HepG2 (cell line): Measurements from ENCODE around the gene WNT9A. TPM values are rescaled to one million over a fixed set of nuclear protein-coding genes. Genes with fewer than 3 reads are reported as not detected.

Experiments used
- ATAC-seq: fragments of 200-7000 bp; cut with Tn5 transposase; 3 replicates; pipeline ENCODE4 v1.9.1; 2020; ENCODE audit warnings: mild to moderate bottlenecking, moderate library complexity
- BruUV-seq: library from RNA; stranded (reverse); fragments of 400-500 nt; replicated peaks from 2 replicates; lab custom pipeline; 2021; lab: Mats Ljungman, UMichigan
- CTCF ChIA-PET: fragments of 300-600 bp; formaldehyde crosslinking; extraction: SDS; loops from one replicate; lab custom pipeline; 2021; ENCODE audit warnings: low total read pairs, inconsistent platforms, low intra/inter-chr PET ratio; lab: Yijun Ruan, JAX
- POLR2A ChIA-PET: fragments of 350-600 bp; sonication (Branson Sonifier 250); formaldehyde crosslinking; loops from one replicate; lab custom pipeline; 2020; ENCODE audit warnings: antibody characterized with exemption, inconsistent platforms; lab: Yijun Ruan, JAX
- DNase-seq: peaks from one replicate; pipeline ENCODE4 v3.0.0-alpha.2; 2015; ENCODE audit warnings: low spot score
- FAIRE-seq: peaks from 3 replicates; lab custom pipeline; 2011; peaks lifted over from hg19 to GRCh38; lab: Jason Lieb, UNC
- H2AFZ ChIP-seq: one replicate; pipeline ENCODE4 v1.6.1; 2011; ENCODE audit warnings: low read length, inconsistent platforms
- H3K27ac ChIP-seq: fragments of 300-600 bp; 3 replicates; pipeline ENCODE4 v1.8.0; 2011; ENCODE audit warnings: mixed run types, mild to moderate bottlenecking, mixed read lengths, low read length, inconsistent platforms; ENCODE audit not compliant: insufficient read depth; ENCODE audit errors: extremely low read length
- H3K27me3 ChIP-seq, 2 experiments: fragments of 200-600 bp in 1 of 2; 2 replicates in 1 of 2; 3 replicates in 1 of 2; pipeline versions ENCODE4 v1.6.0 to v1.8.0; 2011; ENCODE audit warnings: low read length in 2 of 2, mild to moderate bottlenecking in 2 of 2, moderate library complexity in 2 of 2, inconsistent platforms in 1 of 2; ENCODE audit not compliant: insufficient read depth in 2 of 2, control insufficient read depth in 1 of 2
- H3K36me3 ChIP-seq, 2 experiments: fragments of 200-600 bp in 1 of 2; replicated peaks in 1 of 2; 2 replicates in 1 of 2; 3 replicates in 1 of 2; pipeline versions ENCODE4 v1.5.1 to v1.8.0; 2011; ENCODE audit warnings: low read length in 2 of 2, inconsistent platforms in 1 of 2; ENCODE audit not compliant: insufficient read depth in 2 of 2, control insufficient read depth in 1 of 2
- H3K4me1 ChIP-seq: 2 replicates; pipeline ENCODE4 v1.5.1; 2012; ENCODE audit warnings: low read length, inconsistent platforms; ENCODE audit not compliant: insufficient read depth
- H3K4me2 ChIP-seq: 2 replicates; pipeline ENCODE4 v1.6.0; 2011; ENCODE audit warnings: low read depth, low read length, inconsistent platforms
- H3K4me3 ChIP-seq, 3 experiments: fragments of 200-600 bp in 1 of 3; sonication (generic), shearing (Covaris generic) in 1 of 3; replicated peaks in 1 of 3; 2 replicates each; pipeline ENCODE4 v1.5.1; 2011 to 2016; ENCODE audit warnings: low read length in 3 of 3, inconsistent platforms in 2 of 3, low read depth in 2 of 3, mild to moderate bottlenecking in 2 of 3, control low read depth in 1 of 3, mixed read lengths in 1 of 3; ENCODE audit not compliant: insufficient read depth in 1 of 3
- H3K79me2 ChIP-seq: one replicate; pipeline ENCODE4 v1.6.1; 2011; ENCODE audit warnings: low read length, inconsistent platforms; ENCODE audit not compliant: insufficient read depth
- H3K9ac ChIP-seq: 2 replicates; pipeline ENCODE4 v1.6.0; 2011; ENCODE audit warnings: mild to moderate bottlenecking, low read depth, low read length, inconsistent platforms; ENCODE audit not compliant: insufficient read depth
- H3K9me3 ChIP-seq: 2 replicates; pipeline ENCODE4 v1.5.1; 2012; ENCODE audit warnings: mild to moderate bottlenecking, low read length
- H4K20me1 ChIP-seq: 2 replicates; pipeline ENCODE4 v1.6.0; 2011; ENCODE audit warnings: inconsistent platforms, mild to moderate bottlenecking, low read length, moderate library complexity; ENCODE audit not compliant: insufficient read depth
- CEBPB ChIP-seq: IDR thresholded peaks from 2 replicates; pipeline ENCODE4 v1.6.1; 2011; ENCODE audit warnings: low read depth, low read length, improper control_type of control experiment, borderline replicate concordance
- CHD2 ChIP-seq: IDR thresholded peaks from 2 replicates; pipeline ENCODE4 v1.6.1; 2011; ENCODE audit warnings: low read depth, low read length, improper control_type of control experiment
- GZF1 ChIP-seq: sonication (generic); formaldehyde crosslinking; IDR thresholded peaks from 2 replicates; pipeline ENCODE4 v1.5.1; 2020; ENCODE audit warnings: mild to moderate bottlenecking, missing genetic modification reagents
- SALL1 ChIP-seq: sonication (generic); formaldehyde crosslinking; IDR thresholded peaks from 2 replicates; pipeline ENCODE4 v1.8.0; 2022; ENCODE audit warnings: mild to moderate bottlenecking, missing genetic modification reagents
- SOX5 ChIP-seq: IDR thresholded peaks from 2 replicates; pipeline ENCODE4 v1.6.1; 2016; ENCODE audit warnings: borderline replicate concordance
- SRSF4 ChIP-seq: fragments of 200-400 bp; formaldehyde crosslinking; IDR thresholded peaks from one replicate; pipeline ENCODE4 v1.6.1; 2018; ENCODE audit warnings: mild to moderate bottlenecking, low read depth, low read length, moderate library complexity; ENCODE audit not compliant: poor library complexity, severe bottlenecking
- TSC22D2 ChIP-seq: sonication (generic); formaldehyde crosslinking; IDR thresholded peaks from 2 replicates; pipeline ENCODE4 v1.5.1; 2020; ENCODE audit warnings: missing genetic modification reagents, mild to moderate bottlenecking, borderline replicate concordance
- U2AF2 ChIP-seq: fragments of 200-400 bp; formaldehyde crosslinking; IDR thresholded peaks from 2 replicates; pipeline ENCODE4 v1.6.1; 2017; ENCODE audit warnings: low read depth, mild to moderate bottlenecking, low read length
- ZFP1 ChIP-seq: IDR thresholded peaks from 2 replicates; pipeline ENCODE4 v1.6.1; 2016
- ZSCAN21 ChIP-seq: sonication (generic); formaldehyde crosslinking; IDR thresholded peaks from 2 replicates; pipeline ENCODE4 v1.8.0; 2022; ENCODE audit warnings: mild to moderate bottlenecking, missing genetic modification reagents, moderate library complexity, borderline replicate concordance
- WGBS: methylation state at CpG from one replicate; pipeline ENCODE4 v1.1.6; 2017; ENCODE audit warnings: low lambda C conversion rate; 5-methylcytosine and 5-hydroxymethylcytosine counted together
- in situ Hi-C: cut with HindIII; loops from 2 replicates; pipeline ENCODE4 v1.10.0; 2017; ENCODE audit warnings: low pct_unique_long_range_greater_than_20kb; ENCODE audit not compliant: extremely low pct_ligation_motif_present
- intact Hi-C: fragments of 100-400 bp; cut with micrococcal nuclease; formaldehyde crosslinking; loops from one replicate; pipeline ENCODE4 v1.10.0; 2022; ENCODE audit not compliant: unreplicated experiment
- polyA plus RNA-seq, 8 experiments: library from polyadenylated mRNA; depleted of rRNA in 3 of 8; stranded (reverse) in 7 of 8; unstranded in 1 of 8; fragments of >200 nt; fragmentation: Illumina TruSeq in 4 of 8; extraction: Trizol in 4 of 8; gene quantifications; 2 replicates each; pipeline versions ENCODE4 v1.2.1 to v1.2.3, GENCODE V29; 2011 to 2016; ENCODE audit warnings: low read depth in 4 of 8, missing spikeins in 1 of 8, mixed read lengths in 1 of 8; ENCODE audit not compliant: insufficient read depth in 1 of 8
- total RNA-seq, 5 experiments: library from RNA; depleted of rRNA; stranded (reverse); fragments of >200 nt; fragmentation: Illumina TruSeq; extraction: Trizol; gene quantifications; 2 replicates each; pipeline ENCODE4 v1.2.3, GENCODE V29; 2016; ENCODE audit warnings: low read depth in 1 of 5
- TF ChIP-seq, protein P1 (sequence below): sonication (generic); formaldehyde crosslinking; IDR thresholded peaks from 2 replicates; pipeline ENCODE4 v1.4.0; 2020; ENCODE audit warnings: mild to moderate bottlenecking, missing genetic modification reagents

Gene WNT9A
- total and polyA plus RNA-seq, 2 of the 13 experiments (the other 11 are each of a cell fraction or from before 2014, with no cell fraction given) = 0.04 TPM; not detected in 1

GRCh38 chr1:227935826-227936225 lies 11.9 kb downstream of the WNT9A start:
- ATAC-seq (no peak), DNase-seq (no peak), FAIRE-seq (no peak)
- POLR2A ChIA-PET = no interaction called here
- in situ Hi-C loops (no loop called here), intact Hi-C loops (no loop called here)
- Histone ChIP-seq H2AFZ (no peak overlapping the region), H3K4me2 (no peak overlapping the region), H3K4me3 (no peak overlapping the region), H3K9ac (no peak overlapping the region), H3K4me1 (no peaks in the 10 kb centered on the region), H3K27me3 (peaks cover 11 to 60% of the 10 kb centered on the region in 2 experiments; a peak in 4 of 5 replicates), H3K36me3 (no peaks in the 10 kb centered on the region), H3K27ac (no peak overlapping the region), H3K79me2 (no peaks in the 10 kb centered on the region), H4K20me1 (no peaks in the 10 kb centered on the region), H3K9me3 (no peaks in the 10 kb centered on the region)
- CTCF ChIA-PET = no interaction called here
- TF ChIP-seq SOX5 (CRISPR knock-in tag) (no peak), SALL1 (CRISPR knock-in tag) (no peak), ZSCAN21 (no peak), TSC22D2 (no peak), U2AF2 (no peak), GZF1 (no peak), SRSF4 (no peak), CHD2 (no peak), CEBPB (no peak), ZFP1 (no peak)
- TF ChIP-seq, protein P1, sequence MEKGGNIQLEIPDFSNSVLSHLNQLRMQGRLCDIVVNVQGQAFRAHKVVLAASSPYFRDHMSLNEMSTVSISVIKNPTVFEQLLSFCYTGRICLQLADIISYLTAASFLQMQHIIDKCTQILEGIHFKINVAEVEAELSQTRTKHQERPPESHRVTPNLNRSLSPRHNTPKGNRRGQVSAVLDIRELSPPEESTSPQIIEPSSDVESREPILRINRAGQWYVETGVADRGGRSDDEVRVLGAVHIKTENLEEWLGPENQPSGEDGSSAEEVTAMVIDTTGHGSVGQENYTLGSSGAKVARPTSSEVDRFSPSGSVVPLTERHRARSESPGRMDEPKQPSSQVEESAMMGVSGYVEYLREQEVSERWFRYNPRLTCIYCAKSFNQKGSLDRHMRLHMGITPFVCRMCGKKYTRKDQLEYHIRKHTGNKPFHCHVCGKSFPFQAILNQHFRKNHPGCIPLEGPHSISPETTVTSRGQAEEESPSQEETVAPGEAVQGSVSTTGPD (CRISPR knock-in tag) = no peak
- 36% methylated on average over 7 of the region's 7 CpGs for WGBS
- no TSS peak for BruUV-seq
